NT2/D1 (cell line): ENCODE results near the gene DDI2.

ENCODE experiments used
- SUZ12 ChIP-seq: IDR thresholded peaks from 2 replicates; pipeline ENCODE4 v1.6.1; 2011; ENCODE audit not compliant: insufficient read length, insufficient read depth; ENCODE audit errors: extremely low read depth
- YY1 ChIP-seq: IDR thresholded peaks from 2 replicates; pipeline ENCODE4 v1.6.1; 2011; ENCODE audit not compliant: insufficient read length, insufficient read depth

DNA sequence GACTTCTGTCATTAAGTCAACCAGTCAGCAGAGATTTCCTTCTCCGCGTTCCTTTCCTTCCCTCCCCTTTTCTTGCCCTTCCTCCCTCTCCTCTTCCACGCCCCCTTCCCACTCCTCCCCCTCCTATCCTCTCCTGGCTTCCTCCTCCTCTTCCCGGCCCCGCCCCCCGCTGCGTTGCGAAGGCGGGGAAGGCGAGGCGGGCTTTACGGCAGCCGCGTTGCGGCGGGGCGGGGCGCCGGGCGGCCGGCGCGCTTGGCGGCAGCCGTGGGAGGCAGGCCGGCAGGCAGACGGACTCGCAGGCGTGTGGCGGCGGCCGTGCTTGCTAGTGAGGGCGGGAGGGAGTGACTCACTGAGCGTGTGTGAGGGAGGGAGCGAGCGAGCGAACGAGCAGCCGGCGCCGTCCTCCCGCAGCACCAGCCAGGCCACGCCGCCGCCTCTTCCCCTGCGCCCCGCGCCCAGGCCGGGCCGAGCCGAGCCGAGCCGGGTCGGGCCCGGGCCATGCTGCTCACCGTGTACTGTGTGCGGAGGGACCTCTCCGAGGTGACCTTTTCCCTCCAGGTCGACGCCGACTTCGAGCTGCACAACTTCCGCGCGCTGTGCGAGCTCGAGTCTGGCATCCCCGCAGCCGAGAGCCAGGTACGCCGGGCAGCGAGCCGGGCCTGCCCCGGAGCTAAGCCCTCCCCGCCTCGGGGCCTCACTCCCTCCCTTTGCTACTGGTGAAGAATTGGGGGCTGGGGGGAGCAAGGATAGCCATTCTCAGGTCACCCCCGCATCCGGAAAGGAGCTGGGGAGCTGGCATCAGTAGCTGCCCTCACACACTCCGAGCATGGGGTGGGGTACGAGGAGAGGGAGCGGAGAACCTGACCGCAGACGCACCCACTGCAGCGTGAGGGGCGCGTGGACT is at the start of gene DDI2:
- no peak for TF ChIP-seq YY1
- TF ChIP-seq SUZ12: no peak
